Activated T-cell treated with anti-CD3 and anti-CD28 coated beads, Interleukin-2, amount 50 U/mL, for 72 hours (primary cell): ENCODE measurements around the gene SLC4A2. TPM values are rescaled to one million over a fixed set of nuclear protein-coding genes. Genes with fewer than 3 reads are reported as not detected.

ENCODE experiments used
- ATAC-seq, 2 donors: fragments of 150-1000 bp; cut with Tn5 transposase; replicated peaks in 1 of 2; 2 replicates each; pipeline ENCODE4 v1.10.0; 2021; ENCODE audit warnings: moderate library complexity in 2 of 2, mild to moderate bottlenecking in 1 of 2
- DNase-seq, 2 donors: peaks; one replicate each; pipeline ENCODE4 v3.0.0; 2021 to 2022; ENCODE audit warnings: mixed read lengths in 1 of 2
- H3K27ac Mint-ChIP-seq: one replicate; pipeline ENCODE4 v1.8.0; 2022; ENCODE audit warnings: mild to moderate bottlenecking, moderate library complexity, mixed read lengths
- H3K27me3 Mint-ChIP-seq: one replicate; pipeline ENCODE4 v1.8.0; 2022; ENCODE audit warnings: low read depth, mixed read lengths
- H3K36me3 Mint-ChIP-seq, 2 donors: one replicate each; pipeline ENCODE4 v1.8.0; 2022; ENCODE audit warnings: mixed read lengths in 2 of 2, mild to moderate bottlenecking in 1 of 2; ENCODE audit not compliant: insufficient read depth in 2 of 2
- H3K4me1 Mint-ChIP-seq: one replicate; pipeline ENCODE4 v1.8.0; 2022; ENCODE audit warnings: low read depth, mixed read lengths
- H3K4me3 Mint-ChIP-seq, 2 donors: one replicate each; pipeline ENCODE4 v1.8.0; 2022; ENCODE audit warnings: mild to moderate bottlenecking in 2 of 2, mixed read lengths in 2 of 2, moderate library complexity in 2 of 2
- H3K9me3 Mint-ChIP-seq, 2 donors: one replicate each; pipeline ENCODE4 v1.8.0; 2022; ENCODE audit warnings: mixed read lengths in 2 of 2
- total RNA-seq, 2 donors: library from RNA; stranded (reverse); gene quantifications; one replicate each; pipeline ENCODE4 v1.2.3, GENCODE V29; 2022

SLC4A2 gene
- total RNA-seq, 2 donors from 2014 or later: 73.7 to 75.6 TPM

GRCh38 chr7:151119902-151120301 lies 60.5 kb downstream of the SLC4A2 start:
- H3K4me3 Mint-ChIP-seq: no peak overlapping the region
- H3K4me1 Mint-ChIP-seq: peaks cover 7% of the 10 kb centered on the region
- ATAC-seq (no peak), DNase-seq (no peak)
- no peak overlapping the region for H3K27ac Mint-ChIP-seq
- H3K36me3 Mint-ChIP-seq: peaks cover 0 to 3% of the 10 kb centered on the region in 2 donors
- no peaks in the 10 kb centered on the region for H3K9me3 Mint-ChIP-seq
- no peaks in the 10 kb centered on the region for H3K27me3 Mint-ChIP-seq

DNA sequence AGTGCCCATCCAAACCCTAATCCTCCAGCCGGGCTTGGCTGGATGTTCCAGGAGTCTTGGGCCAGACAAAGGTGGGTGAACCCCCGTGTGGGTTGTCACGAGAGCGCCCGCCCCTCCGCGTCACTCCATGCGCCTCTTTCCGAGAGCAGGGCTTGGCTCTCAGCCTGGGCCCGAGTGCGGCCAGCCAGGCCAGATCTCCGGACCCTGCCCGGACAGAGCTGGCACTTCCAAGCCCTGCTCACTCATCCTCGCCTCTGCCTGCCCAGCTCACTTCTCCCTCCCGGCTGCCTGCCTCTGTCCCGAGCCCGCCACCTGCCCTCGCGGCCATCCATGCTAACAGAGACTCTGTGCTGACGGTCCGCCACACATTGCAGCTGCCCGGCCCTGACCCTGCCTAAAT lies 61.5 kb downstream of the SLC4A2 start:
- Mint-ChIP-seq H3K4me3 (no peak overlapping the region), H3K27ac (no peak overlapping the region), H3K36me3 (peaks cover 0 to 3% of the 10 kb centered on the region in 2 donors), H3K27me3 (no peaks in the 10 kb centered on the region), H3K4me1 (peaks cover 7% of the 10 kb centered on the region), H3K9me3 (no peaks in the 10 kb centered on the region)
- no peak for ATAC-seq
- DNase-seq: no peak

DNA sequence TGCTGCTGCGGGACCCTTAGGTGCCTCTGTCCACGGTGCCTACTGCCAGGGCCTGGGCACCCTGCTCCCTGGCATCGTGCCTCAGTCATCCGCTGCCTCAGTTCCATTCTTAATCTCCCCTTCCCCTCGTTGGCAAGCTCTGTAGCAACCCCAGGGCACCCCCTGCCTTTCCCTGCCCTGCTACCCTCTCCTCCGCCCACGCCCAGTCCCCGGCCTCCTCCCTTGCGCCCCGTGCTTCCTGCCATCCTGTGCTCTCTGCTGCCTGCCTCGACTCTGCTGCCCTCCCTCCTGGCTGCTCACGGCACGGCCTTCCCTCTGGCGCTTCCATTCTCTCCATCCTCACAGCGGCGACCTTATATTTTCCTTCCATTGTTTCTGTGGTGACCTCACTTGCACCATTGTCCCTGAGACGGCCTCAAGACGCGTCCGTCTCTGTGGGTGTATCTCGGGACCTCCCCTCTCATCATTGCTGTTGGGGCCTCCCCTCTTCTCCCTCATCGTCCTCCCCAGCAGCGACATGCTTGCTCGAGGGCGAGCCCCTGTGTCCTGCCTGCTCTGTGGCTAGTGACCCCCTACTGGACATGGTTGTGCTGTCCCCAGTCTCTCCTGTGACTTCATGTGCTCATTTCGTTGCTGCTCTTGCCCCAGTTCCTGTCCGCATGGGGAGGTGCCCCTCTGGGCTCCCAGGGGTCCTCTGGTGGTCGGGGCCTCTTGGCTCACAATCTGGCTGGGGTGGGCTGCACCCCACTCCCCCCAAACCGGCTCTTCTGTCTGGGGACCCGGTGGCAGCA lies 62.2 kb downstream of the SLC4A2 start:
- Mint-ChIP-seq H3K36me3 (peaks cover 0 to 3% of the 10 kb centered on the region in 2 donors), H3K9me3 (no peaks in the 10 kb centered on the region), H3K4me3 (no peak overlapping the region), H3K4me1 (peaks cover 7% of the 10 kb centered on the region), H3K27me3 (no peaks in the 10 kb centered on the region), H3K27ac (no peak overlapping the region)
- ATAC-seq: no peak
- DNase-seq: no peak

GRCh38 chr7:151122276-151122675 lies 62.9 kb downstream of the SLC4A2 start:
- Mint-ChIP-seq H3K4me1 (peaks cover 7% of the 10 kb centered on the region), H3K36me3 (peaks cover 0 to 3% of the 10 kb centered on the region in 2 donors), H3K4me3 (no peak overlapping the region), H3K9me3 (no peaks in the 10 kb centered on the region), H3K27me3 (no peaks in the 10 kb centered on the region), H3K27ac (no peak overlapping the region)
- DNase-seq (no peak), ATAC-seq (no peak)

DNA sequence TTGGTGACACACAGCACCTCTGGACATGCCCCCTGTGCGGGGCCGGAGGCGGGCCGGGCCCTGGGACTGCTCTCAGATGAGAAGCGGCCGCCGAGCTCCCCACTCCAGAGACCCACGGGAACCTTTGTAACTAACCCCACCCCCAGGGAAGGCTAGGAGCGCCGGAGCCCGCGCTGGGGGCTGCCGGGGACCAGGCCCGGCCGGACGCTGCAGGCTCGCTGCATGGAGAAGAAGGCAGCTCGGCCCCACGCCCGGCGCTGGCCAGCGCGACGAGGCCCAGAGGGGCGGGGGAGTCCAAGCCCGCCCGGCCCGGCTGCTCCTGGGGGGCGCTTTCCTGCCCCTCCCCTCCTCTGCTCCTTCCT lies 63.4 kb downstream of the SLC4A2 start:
- Mint-ChIP-seq H3K4me1 (peaks cover 7% of the 10 kb centered on the region), H3K27ac (no peak overlapping the region), H3K9me3 (no peaks in the 10 kb centered on the region), H3K4me3 (no peak overlapping the region), H3K36me3 (peaks cover 0 to 3% of the 10 kb centered on the region in 2 donors), H3K27me3 (no peaks in the 10 kb centered on the region)
- DNase-seq (no peak), ATAC-seq (no peak)

- Mint-ChIP-seq H3K4me1 (peaks cover 7% of the 10 kb centered on the region), H3K9me3 (no peaks in the 10 kb centered on the region), H3K27ac (no peak overlapping the region), H3K4me3 (no peak overlapping the region), H3K27me3 (no peaks in the 10 kb centered on the region), H3K36me3 (peaks cover 0 to 3% of the 10 kb centered on the region in 2 donors)
- ATAC-seq (no peak), DNase-seq (no peak)
Observed at GRCh38 chr7:151123158-151123821, 63.9 kb downstream of the SLC4A2 start.

DNA sequence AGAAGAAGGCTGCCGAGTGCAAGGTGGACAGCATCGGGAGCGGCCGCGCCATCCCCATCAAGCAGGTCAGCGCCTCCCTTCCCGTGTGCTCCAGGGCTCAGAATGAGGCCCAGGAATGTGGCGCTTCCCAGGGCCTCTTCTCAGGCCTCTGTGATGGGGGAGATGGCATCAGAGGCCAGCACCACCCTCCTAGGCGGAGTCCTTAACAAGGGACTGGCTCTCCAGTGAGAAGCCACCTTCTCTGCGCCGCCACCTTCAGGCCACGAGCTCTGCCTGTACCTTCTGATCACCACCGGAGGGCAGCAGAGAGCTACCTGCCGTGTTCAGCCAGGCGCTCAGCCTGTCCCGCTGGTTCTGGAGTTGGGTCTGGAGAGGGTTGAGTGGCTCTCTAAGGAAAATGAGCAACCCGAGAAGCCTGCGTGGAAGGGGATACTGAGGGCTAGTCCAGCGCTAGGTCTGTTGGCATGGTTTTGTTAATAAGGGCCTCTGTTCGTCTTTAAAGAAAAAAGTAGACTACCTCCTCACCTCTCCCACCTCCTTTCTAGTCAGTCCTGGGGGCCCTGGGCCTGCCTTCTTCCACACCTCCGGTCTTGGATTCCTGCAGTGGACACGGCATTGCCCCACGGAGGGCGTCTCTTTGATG lies 64.6 kb downstream of the SLC4A2 start:
- DNase-seq: peak; percentile 83 to 84
- Mint-ChIP-seq H3K4me3 (no peak overlapping the region), H3K27me3 (no peaks in the 10 kb centered on the region), H3K4me1 (peaks cover 7% of the 10 kb centered on the region), H3K27ac (no peak overlapping the region), H3K9me3 (no peaks in the 10 kb centered on the region), H3K36me3 (peaks cover 0 to 2% of the 10 kb centered on the region in 2 donors)
- ATAC-seq: peak; percentile 92 to 93

- Mint-ChIP-seq H3K4me3 (no peak overlapping the region), H3K4me1 (peaks cover 7% of the 10 kb centered on the region), H3K27me3 (no peaks in the 10 kb centered on the region), H3K27ac (no peak overlapping the region), H3K9me3 (no peaks in the 10 kb centered on the region), H3K36me3 (peaks cover 0 to 2% of the 10 kb centered on the region in 2 donors)
- DNase-seq: no peak
- no peak for ATAC-seq
Observed at GRCh38 chr7:151124481-151124880, 65.1 kb downstream of the SLC4A2 start.

GRCh38 chr7:151124899-151125399 lies 65.6 kb downstream of the SLC4A2 start:
- Mint-ChIP-seq H3K36me3 (no peaks in the 10 kb centered on the region), H3K4me3 (no peak overlapping the region), H3K27me3 (no peaks in the 10 kb centered on the region), H3K9me3 (no peaks in the 10 kb centered on the region), H3K27ac (no peak overlapping the region), H3K4me1 (peaks cover 7% of the 10 kb centered on the region)
- ATAC-seq (no peak), DNase-seq (no peak)

DNA sequence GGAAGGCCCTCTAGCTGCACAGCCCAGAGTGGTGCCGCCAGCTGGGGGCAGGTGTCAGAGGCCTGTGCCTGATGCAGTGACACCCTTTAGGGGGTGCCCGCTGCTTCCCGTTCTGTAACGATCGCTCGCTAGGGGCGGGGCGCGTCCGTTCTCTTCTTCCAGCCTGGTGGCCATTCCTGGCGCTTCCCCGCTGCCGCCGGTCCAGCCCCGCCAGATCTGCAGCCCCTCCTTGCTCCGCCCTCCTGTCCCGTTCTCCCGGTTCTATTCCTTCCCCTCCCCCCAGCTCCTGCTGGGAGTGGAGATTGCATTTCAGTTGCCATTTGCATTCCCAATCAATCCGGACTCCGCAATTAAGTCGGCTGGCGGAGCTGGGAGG lies 66.1 kb downstream of the SLC4A2 start:
- DNase-seq (no peak), ATAC-seq (no peak)
- no peak overlapping the region for H3K4me3 Mint-ChIP-seq
- H3K27ac Mint-ChIP-seq: no peak overlapping the region
- no peaks in the 10 kb centered on the region for H3K36me3 Mint-ChIP-seq
- H3K4me1 Mint-ChIP-seq: peaks cover 7% of the 10 kb centered on the region
- no peaks in the 10 kb centered on the region for H3K9me3 Mint-ChIP-seq
- H3K27me3 Mint-ChIP-seq: no peaks in the 10 kb centered on the region

GRCh38 chr7:151125846-151126481 lies 66.6 kb downstream of the SLC4A2 start:
- no peak for ATAC-seq
- no peaks in the 10 kb centered on the region for H3K36me3 Mint-ChIP-seq

More at GRCh38 chr7:151125846-151126481, 66.6 kb downstream of the SLC4A2 start:
- Mint-ChIP-seq H3K9me3 (no peaks in the 10 kb centered on the region), H3K4me1 (peaks cover 7% of the 10 kb centered on the region), H3K4me3 (no peak overlapping the region), H3K27me3 (no peaks in the 10 kb centered on the region), H3K27ac (no peak overlapping the region)
- no peak for DNase-seq
